ENCODE data around the gene EZH1. TPM values are rescaled to one million over a fixed set of nuclear protein-coding genes. Genes with fewer than 3 reads are reported as not detected.

The EZH1 gene
- total RNA-seq, 4 donors from 2014 or later: 73.8 to 128 (median 109) TPM

GRCh38 chr17:42679492-42680330 is 65.1 kb downstream of the EZH1 start:
- H3K27me3 ChIP-seq: no peaks in the 10 kb centered on the region
- H3K9me3 ChIP-seq: no peaks in the 10 kb centered on the region
- peaks cover 4 to 81% (median 56%) of the 10 kb centered on the region in 4 donors for H3K4me1 ChIP-seq
- TF ChIP-seq, protein P1, sequence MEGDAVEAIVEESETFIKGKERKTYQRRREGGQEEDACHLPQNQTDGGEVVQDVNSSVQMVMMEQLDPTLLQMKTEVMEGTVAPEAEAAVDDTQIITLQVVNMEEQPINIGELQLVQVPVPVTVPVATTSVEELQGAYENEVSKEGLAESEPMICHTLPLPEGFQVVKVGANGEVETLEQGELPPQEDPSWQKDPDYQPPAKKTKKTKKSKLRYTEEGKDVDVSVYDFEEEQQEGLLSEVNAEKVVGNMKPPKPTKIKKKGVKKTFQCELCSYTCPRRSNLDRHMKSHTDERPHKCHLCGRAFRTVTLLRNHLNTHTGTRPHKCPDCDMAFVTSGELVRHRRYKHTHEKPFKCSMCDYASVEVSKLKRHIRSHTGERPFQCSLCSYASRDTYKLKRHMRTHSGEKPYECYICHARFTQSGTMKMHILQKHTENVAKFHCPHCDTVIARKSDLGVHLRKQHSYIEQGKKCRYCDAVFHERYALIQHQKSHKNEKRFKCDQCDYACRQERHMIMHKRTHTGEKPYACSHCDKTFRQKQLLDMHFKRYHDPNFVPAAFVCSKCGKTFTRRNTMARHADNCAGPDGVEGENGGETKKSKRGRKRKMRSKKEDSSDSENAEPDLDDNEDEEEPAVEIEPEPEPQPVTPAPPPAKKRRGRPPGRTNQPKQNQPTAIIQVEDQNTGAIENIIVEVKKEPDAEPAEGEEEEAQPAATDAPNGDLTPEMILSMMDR (IDR thresholded peaks at IDR 0.05): peak; percentile 86 to 99 (median 91)
- TF ChIP-seq POLR2A (IDR thresholded peaks at IDR 0.05): peak in 1 of 2 donors; percentile 28
- peak in 1 of 2 donors; percentile 66 for TF ChIP-seq EP300 (IDR thresholded peaks at IDR 0.05)
- H3K27ac ChIP-seq: peak overlapping the region; percentile 83 to 97 (median 94)
- no peak for DNase-seq (ENCODE audit: low spot score in 2 of 2)
- WGBS, 2 donors: 0 to 7% methylated on average over 17 to 30 of the region's 78 CpGs
- peak overlapping the region; percentile 46 to 98 (median 56) for H3K4me3 ChIP-seq
- peaks cover 0 to under 1% (median 0%) of the 10 kb centered on the region in 3 donors for H3K36me3 ChIP-seq

- peak overlapping the region; percentile 46 to 98 (median 56) for H3K4me3 ChIP-seq
- H3K4me1 ChIP-seq: peaks cover 4 to 86% (median 63%) of the 10 kb centered on the region in 4 donors
These were observed 65.8 kb downstream of the EZH1 start for GRCh38 chr17:42678951-42679491.

GRCh38 chr17:42677921-42678781 is 66.7 kb downstream of the EZH1 start:
- H3K4me3 ChIP-seq: peak overlapping the region; percentile 46 to 98 (median 56)
- peak; percentile 76 to 87 for DNase-seq (ENCODE audit: low spot score in 2 of 2)
- H3K4me1 ChIP-seq: peaks cover 4 to 86% (median 66%) of the 10 kb centered on the region in 4 donors
- 0 to 1% methylated on average over 24 to 36 of the region's 53 CpGs for WGBS, 2 donors
- TF ChIP-seq EP300 (IDR thresholded peaks at IDR 0.05) (peak in 1 of 2 donors; percentile 73), POLR2A (IDR thresholded peaks at IDR 0.05) (peak in 1 of 2 donors; percentile 53)
- TF ChIP-seq, protein P1 (IDR thresholded peaks at IDR 0.05): peak in 1 of 5 experiments; percentile 38
- no peaks in the 10 kb centered on the region for H3K9me3 ChIP-seq
- peak overlapping the region; percentile 83 to 97 (median 94) for H3K27ac ChIP-seq
- H3K27me3 ChIP-seq: no peaks in the 10 kb centered on the region
- H3K36me3 ChIP-seq: peaks cover 0 to 7% (median 0%) of the 10 kb centered on the region in 3 donors

More at GRCh38 chr17:42678951-42679491, 65.8 kb downstream of the EZH1 start:
- peak in 1 of 2 donors; percentile 52 for DNase-seq (ENCODE audit: low spot score in 2 of 2)
- WGBS, 2 donors: 3 to 8% methylated on average over 9 to 17 of the region's 18 CpGs
- no peaks in the 10 kb centered on the region for H3K9me3 ChIP-seq
- no peak for TF ChIP-seq POLR2A (IDR thresholded peaks at IDR 0.05)
- TF ChIP-seq, protein P1 (IDR thresholded peaks at IDR 0.05): no peak
- no peak for TF ChIP-seq EP300 (IDR thresholded peaks at IDR 0.05)
- H3K36me3 ChIP-seq: no peaks in the 10 kb centered on the region
- no peaks in the 10 kb centered on the region for H3K27me3 ChIP-seq
- H3K27ac ChIP-seq: peak overlapping the region; percentile 83 to 97 (median 94)

- peak; percentile 45 to 84 for TF ChIP-seq EP300 (IDR thresholded peaks at IDR 0.05)
- no peak for TF ChIP-seq POLR2A (IDR thresholded peaks at IDR 0.05)
- TF ChIP-seq, protein P1 (IDR thresholded peaks at IDR 0.05): no peak
- Histone ChIP-seq H3K27ac (peak overlapping the region; percentile 84 to 97 (median 94)), H3K9me3 (no peaks in the 10 kb centered on the region), H3K4me3 (peak overlapping the region; percentile 57 to 98 (median 72)), H3K27me3 (no peaks in the 10 kb centered on the region), H3K4me1 (peaks cover 4 to 86% (median 60%) of the 10 kb centered on the region in 4 donors), H3K36me3 (peaks cover 0 to 16% (median 0%) of the 10 kb centered on the region in 3 donors)
- peak; percentile 100 for DNase-seq (ENCODE audit: low spot score in 2 of 2)
- 1 to 3% methylated on average over 30 to 31 of the region's 33 CpGs for WGBS, 2 donors
These were observed 67.6 kb downstream of the EZH1 start for GRCh38 chr17:42677012-42677857.
